IMR-90 (cell line): Measurements from ENCODE around the gene HPCAL4. TPM values are rescaled to one million over a fixed set of nuclear protein-coding genes. Genes with fewer than 3 reads are reported as not detected.

Experiments used
- ATAC-seq: fragments of 200-7000 bp; cut with Tn5 transposase; 2 replicates; pipeline ENCODE4 v1.9.1; 2020; ENCODE audit warnings: low read depth, mild to moderate bottlenecking, moderate library complexity
- BruUV-seq: library from RNA; stranded (reverse); fragments of 400-500 nt; replicated peaks from 2 replicates; lab custom pipeline; 2021; lab: Mats Ljungman, UMichigan
- CTCF ChIA-PET: fragments of 300-600 bp; formaldehyde crosslinking; extraction: SDS; loops from one replicate; lab custom pipeline; 2021; ENCODE audit warnings: antibody characterized with exemption; lab: Yijun Ruan, JAX
- POLR2A ChIA-PET: fragments of 300-600 bp; sonication (Branson Sonifier 250); formaldehyde crosslinking; loops from one replicate; lab custom pipeline; 2022; ENCODE audit warnings: antibody characterized with exemption; ENCODE audit not compliant: unreplicated experiment; lab: Charles Lee
- DNase-seq: peaks from one replicate; pipeline ENCODE4 v3.0.0; 2013
- H2AFZ ChIP-seq: replicated peaks from 2 replicates; pipeline ENCODE3; 2013; ENCODE audit warnings: low read length, mild to moderate bottlenecking; ENCODE audit not compliant: poor library complexity
- H2AK5ac ChIP-seq: 2 replicates; pipeline ENCODE4 v1.6.1; 2013; ENCODE audit warnings: low read depth, low read length, inconsistent platforms
- H2AK9ac ChIP-seq: replicated peaks from 2 replicates; pipeline ENCODE3; 2013; ENCODE audit warnings: mild to moderate bottlenecking, low read depth, low read length, moderate library complexity; ENCODE audit not compliant: poor library complexity
- H2BK120ac ChIP-seq: 2 replicates; pipeline ENCODE4 v1.6.1; 2013; ENCODE audit warnings: low read depth, low read length, inconsistent platforms
- H2BK15ac ChIP-seq: 3 replicates; pipeline ENCODE4 v1.6.1; 2013; ENCODE audit warnings: low read depth, low read length, inconsistent platforms
- H2BK20ac ChIP-seq: 2 replicates; pipeline ENCODE4 v1.6.1; 2013; ENCODE audit warnings: low read depth, mild to moderate bottlenecking, inconsistent platforms, low read length, moderate library complexity
- H2BK5ac ChIP-seq: 2 replicates; pipeline ENCODE4 v1.6.1; 2013; ENCODE audit warnings: mild to moderate bottlenecking, low read depth, low read length, inconsistent platforms; ENCODE audit not compliant: poor library complexity, severe bottlenecking
- H3K14ac ChIP-seq: replicated peaks from 2 replicates; pipeline ENCODE4 v1.6.1; 2013; ENCODE audit warnings: low read depth, low read length, inconsistent platforms
- H3K18ac ChIP-seq: 2 replicates; pipeline ENCODE4 v1.6.1; 2013; ENCODE audit warnings: low read depth, low read length, control low read depth
- H3K23ac ChIP-seq: 2 replicates; pipeline ENCODE4 v1.6.1; 2013; ENCODE audit warnings: low read depth, low read length, inconsistent platforms
- H3K27ac ChIP-seq: 2 replicates; pipeline ENCODE4 v1.5.1; 2013; ENCODE audit warnings: mild to moderate bottlenecking, control low read depth, low read length; ENCODE audit not compliant: insufficient read depth
- H3K27me3 ChIP-seq: 2 replicates; pipeline ENCODE4 v1.6.1; 2013; ENCODE audit warnings: low read length; ENCODE audit not compliant: control insufficient read depth, insufficient read depth
- H3K36me3 ChIP-seq: 2 replicates; pipeline ENCODE4 v1.6.1; 2013; ENCODE audit warnings: low read length, mixed read lengths; ENCODE audit not compliant: control insufficient read depth, insufficient read depth
- H3K4ac ChIP-seq: 2 replicates; pipeline ENCODE4 v1.6.1; 2013; ENCODE audit warnings: low read depth, low read length, inconsistent platforms
- H3K4me1 ChIP-seq: 2 replicates; pipeline ENCODE4 v1.6.1; 2013; ENCODE audit warnings: low read length, mixed read lengths; ENCODE audit not compliant: control insufficient read depth, insufficient read depth
- H3K4me2 ChIP-seq: 2 replicates; pipeline ENCODE4 v1.6.1; 2013; ENCODE audit warnings: low read depth, mild to moderate bottlenecking, control low read depth, low read length, moderate library complexity
- H3K4me3 ChIP-seq: 2 replicates; pipeline ENCODE4 v1.5.1; 2013; ENCODE audit warnings: low read depth, mild to moderate bottlenecking, control low read depth, low read length, moderate library complexity; ENCODE audit not compliant: insufficient read depth
- H3K56ac ChIP-seq: 2 replicates; pipeline ENCODE4 v1.6.1; 2013; ENCODE audit warnings: low read length, inconsistent platforms; ENCODE audit not compliant: insufficient read depth; ENCODE audit errors: extremely low read depth
- H3K79me1 ChIP-seq, 2 experiments: 2 replicates each; pipeline ENCODE4 v1.6.1; 2013; ENCODE audit warnings: low read length in 2 of 2, inconsistent platforms in 1 of 2, low read depth in 1 of 2
- H3K9ac ChIP-seq: 2 replicates; pipeline ENCODE4 v1.6.1; 2013; ENCODE audit warnings: low read depth, low read length, control low read depth
- H3K9me1 ChIP-seq: 2 replicates; pipeline ENCODE4 v1.6.1; 2013; ENCODE audit warnings: low read length, inconsistent platforms; ENCODE audit not compliant: insufficient read depth
- H3K9me3 ChIP-seq: 2 replicates; pipeline ENCODE4 v1.6.1; 2013; ENCODE audit warnings: low read length; ENCODE audit not compliant: control insufficient read depth, insufficient read depth
- H4K20me1 ChIP-seq: 2 replicates; pipeline ENCODE4 v1.6.1; 2013; ENCODE audit warnings: low read length, inconsistent platforms; ENCODE audit not compliant: insufficient read depth
- H4K5ac ChIP-seq: 2 replicates; pipeline ENCODE4 v1.6.1; 2013; ENCODE audit warnings: mild to moderate bottlenecking, low read depth, low read length, control low read depth
- H4K8ac ChIP-seq, 2 experiments: 2 replicates each; pipeline ENCODE4 v1.6.1; 2013; ENCODE audit warnings: low read depth in 2 of 2, low read length in 2 of 2, control low read depth in 1 of 2, inconsistent platforms in 1 of 2
- H4K91ac ChIP-seq: 2 replicates; pipeline ENCODE4 v1.6.1; 2013; ENCODE audit warnings: low read depth, low read length, inconsistent platforms; ENCODE audit not compliant: insufficient read depth
- BHLHE40 ChIP-seq: fragments of 150-350 bp; IDR thresholded peaks from 2 replicates; pipeline ENCODE4 v1.6.1; 2016; ENCODE audit warnings: mild to moderate bottlenecking, low read depth, low read length
- CTCF ChIP-seq: conservative IDR thresholded peaks from 2 replicates; pipeline ENCODE4 v1.5.1; 2012; ENCODE audit warnings: mild to moderate bottlenecking, low read depth, low read length, improper control_type of control experiment
- FOS ChIP-seq: fragments of 150-350 bp; IDR thresholded peaks from 2 replicates; pipeline ENCODE4 v1.6.1; 2016; ENCODE audit warnings: low read depth, low read length
- MAZ ChIP-seq: IDR thresholded peaks from 2 replicates; pipeline ENCODE4 v1.6.1; 2012; ENCODE audit warnings: low read depth, mild to moderate bottlenecking, low read length, improper control_type of control experiment, moderate library complexity, borderline replicate concordance
- NFE2L2 ChIP-seq: fragments of 150-350 bp; IDR thresholded peaks from 2 replicates; pipeline ENCODE4 v1.6.1; 2016; ENCODE audit warnings: low read depth, mild to moderate bottlenecking, low read length
- WGBS, 2 experiments: methylation state at CpG; one replicate each; pipeline versions ENCODE4 v1.1.5 to v1.1.7; 2013; ENCODE audit warnings: missing lambda C conversion rate in 2 of 2; ENCODE audit not compliant: insufficient read length in 1 of 2; ENCODE audit errors: extremely low coverage in 2 of 2; 5-methylcytosine and 5-hydroxymethylcytosine counted together
- dilution Hi-C: fragments of 300-500 bp; cut with HindIII; formaldehyde crosslinking; loops from one replicate; pipeline ENCODE4 v1.14.3; 2018; ENCODE audit warnings: low sequenced_read_pairs; ENCODE audit not compliant: unreplicated experiment
- in situ Hi-C: fragments of 300-500 bp; cut with MboI; formaldehyde crosslinking; loops from 3 replicates; pipeline ENCODE4 v1.14.3; 2019; ENCODE audit warnings: low sequenced_read_pairs, inconsistent platforms, mixed read lengths
- intact Hi-C: fragments of 100-400 bp; cut with micrococcal nuclease; formaldehyde crosslinking; loops from 2 replicates; pipeline ENCODE4 v1.10.0; 2022
- polyA plus RNA-seq, 3 experiments: library from polyadenylated mRNA; depleted of rRNA; stranded (reverse); fragments of >200 nt; gene quantifications; 2 replicates each; pipeline ENCODE4 v1.2.3, GENCODE V29; 2012; ENCODE audit warnings: low replicate concordance in 1 of 3
- total RNA-seq: library from RNA; depleted of rRNA; stranded (reverse); fragments of >200 nt; gene quantifications from 2 replicates; pipeline ENCODE4 v1.2.3, GENCODE V29; 2012

Gene HPCAL4
- total and polyA plus RNA-seq, 2 of the 4 experiments (the other 2 are of a cell fraction), result 0.02 TPM; not detected in 1

GRCh38 chr1:39704757-39705156, 13.5 kb upstream of the HPCAL4 start:
- ChIA-PET POLR2A (no interaction called here), CTCF (no interaction called here)
- no peak overlapping the region for H4K5ac ChIP-seq
- H3K56ac ChIP-seq, result no peak overlapping the region
- H3K36me3 ChIP-seq, result no peaks in the 10 kb centered on the region
- no peak overlapping the region for H2BK120ac ChIP-seq
- H4K8ac ChIP-seq, result no peak overlapping the region
- no peak overlapping the region for H2BK15ac ChIP-seq
- H3K9me3 ChIP-seq, result no peaks in the 10 kb centered on the region
- H2AK5ac ChIP-seq, result no peak overlapping the region
- H3K4me3 ChIP-seq, result no peak overlapping the region
- peaks cover 68% of the 10 kb centered on the region for H3K27me3 ChIP-seq
- H3K23ac ChIP-seq, result no peak overlapping the region
- no peak overlapping the region for H3K4ac ChIP-seq
- dilution Hi-C loops (no loop called here), in situ Hi-C loops (no loop called here), intact Hi-C loops (no loop called here)
- no peaks in the 10 kb centered on the region for H3K79me1 ChIP-seq
- H3K4me2 ChIP-seq, result no peak overlapping the region
- H3K9me1 ChIP-seq, result no peaks in the 10 kb centered on the region
- no peak overlapping the region for H3K18ac ChIP-seq
- H3K9ac ChIP-seq, result no peak overlapping the region
- H2AK9ac ChIP-seq, result no peak overlapping the region
- ATAC-seq (no peak), DNase-seq (no peak)
- BruUV-seq, result no TSS peak
- TF ChIP-seq FOS (no peak), MAZ (no peak), CTCF (no peak), BHLHE40 (no peak), NFE2L2 (no peak)
- H2BK5ac ChIP-seq, result no peak overlapping the region
- H2BK20ac ChIP-seq, result no peak overlapping the region
- H3K27ac ChIP-seq, result no peak overlapping the region
- no peak overlapping the region for H2AFZ ChIP-seq
- WGBS, 2 experiments, result no CpG with 5 or more reads among the region's 1 CpG
- H4K20me1 ChIP-seq, result no peaks in the 10 kb centered on the region
- peaks cover 2% of the 10 kb centered on the region; the same call in 1 of the 2 replicates for H3K4me1 ChIP-seq
- no peak overlapping the region for H3K14ac ChIP-seq
- no peak overlapping the region for H4K91ac ChIP-seq
